Bronchial epithelial cell (primary cell): ENCODE results near the gene DENND1B. TPM values are rescaled to one million over a fixed set of nuclear protein-coding genes. Genes with fewer than 3 reads are reported as not detected.
"Not testable (repeated sequence)": the region's sequence is repeated elsewhere in the genome, so short reads cannot be mapped to it uniquely, and the experiment has no call there.

Source experiments
- DNase-seq: peaks from one replicate; pipeline ENCODE4 v3.0.0-alpha.2; 2010; ENCODE audit warnings: low read depth
- FAIRE-seq: peaks from 2 replicates; lab custom pipeline; 2011; peaks lifted over from hg19 to GRCh38; lab: Jason Lieb, UNC
- H3K27me3 ChIP-seq: 2 replicates; pipeline ENCODE4 v1.5.1; 2011; ENCODE audit warnings: low read length; ENCODE audit not compliant: control insufficient read depth, insufficient read depth
- H3K36me3 ChIP-seq: 2 replicates; pipeline ENCODE4 v1.5.1; 2011; ENCODE audit warnings: low read length; ENCODE audit not compliant: control insufficient read depth, insufficient read depth
- H3K4me3 ChIP-seq: 2 replicates; pipeline ENCODE4 v1.5.1; 2011; ENCODE audit warnings: mild to moderate bottlenecking, low read depth, low read length, control low read depth
- CTCF ChIP-seq: IDR thresholded peaks from 2 replicates; pipeline ENCODE4 v1.5.1; 2011; ENCODE audit warnings: mild to moderate bottlenecking, moderate library complexity, low read length, control low read depth, inconsistent platforms; ENCODE audit not compliant: insufficient read depth, severe bottlenecking
- total RNA-seq: library from RNA; depleted of rRNA; stranded (reverse); fragments of >200 nt; gene quantifications from 2 replicates; pipeline ENCODE4 v1.2.1, GENCODE V29; 2014

DENND1B gene
- total RNA-seq, 1 donor from 2014 or later: 15.5 TPM

- Histone ChIP-seq H3K36me3 (no peaks in the 10 kb centered on the region), H3K4me3 (no peak overlapping the region), H3K27me3 (no peaks in the 10 kb centered on the region)
- DNase-seq (peak; percentile 37), FAIRE-seq (no peak)
- TF ChIP-seq CTCF: peak; percentile 49
Measured at GRCh38 chr1:197521118-197521739, 254.1 kb downstream of the DENND1B start.

GRCh38 chr1:197519741-197520334 is 255.4 kb downstream of the DENND1B start:
- DNase-seq (peak; percentile 35), FAIRE-seq (no peak)
- TF ChIP-seq CTCF: no peak
- H3K4me3 ChIP-seq: no peak overlapping the region
- H3K27me3 ChIP-seq: no peaks in the 10 kb centered on the region
- H3K36me3 ChIP-seq: no peaks in the 10 kb centered on the region

DNA sequence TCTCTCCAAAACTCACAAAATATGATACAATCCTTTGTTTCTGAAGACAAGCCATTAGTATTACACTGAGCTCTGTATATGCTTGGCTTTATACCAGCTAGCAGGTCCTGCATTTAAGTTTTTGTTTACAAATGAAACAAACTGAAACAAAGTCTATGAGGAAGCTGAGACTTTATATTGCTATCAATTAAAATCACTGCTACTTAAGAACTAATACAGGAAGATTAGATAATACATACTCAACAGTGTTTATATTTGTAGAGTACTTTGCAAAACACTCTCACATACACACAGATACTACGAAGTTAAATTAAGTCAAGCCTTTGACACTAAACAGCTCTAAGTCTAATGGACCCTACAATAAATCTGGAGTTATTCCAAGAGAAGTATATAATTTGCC is 259.9 kb downstream of the DENND1B start:
- DNase-seq (no peak), FAIRE-seq (no peak)
- Histone ChIP-seq H3K4me3 (no peak overlapping the region), H3K36me3 (no peaks in the 10 kb centered on the region), H3K27me3 (no peaks in the 10 kb centered on the region)
- no peak for TF ChIP-seq CTCF

DNA sequence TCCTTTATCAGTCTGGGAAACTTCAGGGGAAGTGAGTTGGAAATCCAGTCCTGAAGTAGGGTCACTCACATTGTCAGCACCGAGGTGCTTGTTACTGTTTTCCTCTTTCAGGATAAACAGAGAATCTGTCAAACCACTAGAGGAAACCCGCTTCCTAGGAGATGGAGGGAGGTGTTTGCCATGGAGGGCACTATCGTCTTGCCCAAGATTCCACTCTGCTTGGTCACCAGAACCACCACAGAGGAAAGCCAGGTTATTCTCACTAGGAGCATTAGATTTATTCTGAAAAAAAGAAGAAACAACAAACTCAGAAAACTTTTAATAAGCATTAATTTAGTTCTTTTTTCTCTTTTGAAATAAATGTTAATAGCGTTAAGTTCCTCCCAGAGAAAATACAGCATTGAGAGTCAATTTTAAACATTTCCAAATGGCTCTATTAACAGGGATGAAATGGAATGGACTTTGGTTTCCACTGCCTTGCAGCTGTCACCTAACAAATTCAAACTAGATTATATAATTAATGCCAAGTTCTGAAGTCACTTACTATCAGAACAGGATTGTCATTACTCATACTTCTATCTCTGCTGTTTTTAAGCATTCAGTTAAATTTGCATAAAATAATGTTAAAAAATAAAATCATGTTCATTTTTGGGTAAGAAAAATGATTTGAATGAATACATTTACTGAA is 264.4 kb downstream of the DENND1B start:
- FAIRE-seq: no peak
- no peaks in the 10 kb centered on the region for H3K27me3 ChIP-seq
- no peaks in the 10 kb centered on the region for H3K36me3 ChIP-seq
- TF ChIP-seq CTCF: no peak
- no peak for DNase-seq
- H3K4me3 ChIP-seq: no peak overlapping the region

GRCh38 chr1:197496722-197497121 is 278.6 kb downstream of the DENND1B start:
- Histone ChIP-seq H3K36me3 (no peaks in the 10 kb centered on the region), H3K27me3 (no peaks in the 10 kb centered on the region), H3K4me3 (no peak overlapping the region)
- DNase-seq: no peak
- FAIRE-seq: no peak
- no peak for TF ChIP-seq CTCF

DNA sequence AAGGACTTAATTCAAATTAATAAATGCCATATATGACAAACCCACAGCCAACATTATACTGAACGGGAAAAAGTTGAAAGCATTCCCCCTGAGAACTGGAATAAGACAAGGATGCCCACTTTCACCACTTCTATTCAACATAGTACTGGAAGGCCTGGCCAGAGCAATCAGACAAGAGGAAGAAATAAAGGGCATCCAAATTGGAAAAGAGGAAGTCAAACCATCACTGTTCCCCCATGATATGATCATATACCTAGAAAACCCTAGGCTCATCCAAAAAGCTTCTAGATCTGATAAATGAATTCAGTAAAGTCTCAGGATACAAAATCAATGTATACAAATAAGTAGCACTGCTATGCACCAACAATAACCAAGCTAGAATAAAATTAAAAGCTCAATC is 283.8 kb downstream of the DENND1B start:
- FAIRE-seq: not testable (repeated sequence)

More for the DNA sequence above, 283.8 kb downstream of the DENND1B start:
- DNase-seq, H3K4me3 ChIP-seq, H3K27me3 ChIP-seq, H3K36me3 ChIP-seq: not testable (repeated sequence)
